Measurements from ENCODE around the gene WDR45B.

The WDR45B gene

DNA sequence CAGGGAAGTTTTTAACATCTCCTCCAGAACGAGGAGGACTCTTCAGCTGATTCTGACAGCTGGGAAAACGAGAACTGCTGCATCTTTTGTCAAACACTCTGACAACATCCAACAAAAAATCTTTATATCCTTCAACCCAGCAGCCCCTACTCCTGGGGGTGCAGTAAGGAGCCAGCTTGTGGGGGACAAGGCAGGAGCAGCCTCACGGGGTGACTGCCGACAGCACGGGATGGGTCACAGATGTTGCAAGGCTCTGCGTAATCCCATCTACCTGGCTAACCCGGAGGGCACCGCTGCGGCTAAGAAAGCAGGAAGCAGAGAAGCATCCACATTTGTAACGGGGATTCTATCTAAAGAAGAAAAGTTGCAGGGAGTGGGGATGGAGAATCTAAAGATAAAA is 28.6 kb downstream of the WDR45B start:
- no peak for DNase-seq

DNA sequence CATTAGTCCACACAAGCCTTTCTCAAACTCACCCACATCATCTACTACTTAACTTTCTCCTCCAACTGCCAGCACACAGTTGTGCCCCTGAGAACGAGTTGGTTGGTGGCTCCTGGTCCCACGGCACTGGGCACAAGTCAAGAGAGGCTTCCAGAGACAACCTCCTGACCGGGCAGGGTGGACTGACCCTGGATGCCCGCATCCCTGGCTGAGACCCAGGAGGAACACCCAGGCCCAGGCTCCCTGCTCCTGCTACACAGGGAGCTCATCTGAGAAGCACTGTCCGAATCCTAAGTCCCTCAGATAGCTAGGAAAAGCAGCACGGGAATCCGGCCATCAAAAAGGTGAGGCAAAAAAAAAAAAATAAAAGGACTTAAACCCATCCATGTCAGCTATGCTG is 29.0 kb downstream of the WDR45B start:
- no peak for DNase-seq

GRCh38 chr17:82616021-82616711 is 32.1 kb downstream of the WDR45B start:
- no peak for DNase-seq

DNA sequence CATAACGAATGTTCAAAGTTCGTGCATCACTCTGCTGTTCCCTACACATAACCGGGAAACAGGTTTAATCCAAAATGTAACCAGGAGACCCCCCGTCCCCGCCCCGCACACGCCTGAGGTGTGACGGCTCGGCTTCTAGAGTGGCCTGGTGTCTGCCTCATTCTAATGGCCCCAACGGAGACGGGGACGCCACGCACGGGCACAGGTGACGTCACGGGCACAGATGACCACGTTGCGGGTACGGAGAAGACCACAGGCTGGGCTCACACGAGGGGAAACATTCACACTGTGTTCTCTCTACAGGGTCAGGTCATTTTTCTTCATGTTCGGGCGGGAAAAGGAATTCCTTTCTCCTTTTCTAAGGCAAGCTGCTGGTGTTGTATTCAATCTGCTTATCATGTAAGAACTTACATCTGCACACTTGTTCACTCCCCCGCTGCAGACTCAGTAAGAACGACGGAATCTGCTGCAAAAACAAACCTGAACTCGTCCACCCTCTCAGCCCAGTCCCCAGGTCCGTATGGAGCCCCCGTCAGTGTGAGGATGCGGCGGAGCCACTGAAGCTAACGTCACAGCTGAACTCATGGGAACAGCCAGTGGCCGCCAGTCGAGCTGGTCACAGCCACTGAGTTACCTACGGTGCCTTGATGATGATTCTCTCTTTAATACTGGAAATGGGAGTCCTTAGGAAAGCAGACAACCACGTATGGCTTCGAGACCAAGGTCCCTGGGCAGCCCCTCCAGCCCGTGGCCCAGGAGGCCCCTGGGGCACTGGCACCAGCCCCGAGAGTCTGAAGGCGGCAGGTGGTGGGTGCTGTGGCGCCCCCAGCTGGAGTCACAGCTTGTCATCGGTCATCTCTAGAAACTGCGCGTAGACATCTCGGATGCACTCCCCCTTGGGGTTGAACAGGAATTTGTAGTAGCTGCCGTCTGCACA is 32.9 kb downstream of the WDR45B start:
- no peak for DNase-seq

DNA sequence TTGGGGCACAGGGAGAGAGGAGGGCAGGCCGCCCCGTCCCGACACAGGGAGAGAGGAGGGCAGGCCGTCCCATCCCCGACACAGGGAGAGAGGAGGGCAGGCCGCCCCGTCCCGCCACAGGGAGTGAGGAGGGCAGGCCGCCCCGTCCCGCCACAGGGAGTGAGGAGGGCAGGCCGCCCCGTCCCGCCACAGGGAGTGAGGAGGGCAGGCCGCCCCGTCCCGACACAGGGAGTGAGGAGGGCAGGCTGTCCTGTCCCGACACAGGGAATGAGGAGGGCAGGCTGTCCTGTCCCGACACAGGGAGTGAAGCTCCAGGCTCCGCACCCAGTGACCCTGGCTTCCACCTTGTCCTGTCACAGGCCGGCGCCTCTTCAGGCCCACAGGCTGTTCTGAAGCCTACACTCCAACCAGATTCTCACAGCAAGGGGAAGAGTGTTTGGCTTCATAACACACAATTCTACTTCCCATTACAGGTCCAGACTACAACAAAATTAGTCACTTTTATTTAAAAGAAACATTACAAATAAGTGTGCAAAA is 34.1 kb downstream of the WDR45B start:
- no peak for DNase-seq

- no peak for DNase-seq
These were observed 34.8 kb downstream of the WDR45B start for GRCh38 chr17:82613283-82614094.

DNA sequence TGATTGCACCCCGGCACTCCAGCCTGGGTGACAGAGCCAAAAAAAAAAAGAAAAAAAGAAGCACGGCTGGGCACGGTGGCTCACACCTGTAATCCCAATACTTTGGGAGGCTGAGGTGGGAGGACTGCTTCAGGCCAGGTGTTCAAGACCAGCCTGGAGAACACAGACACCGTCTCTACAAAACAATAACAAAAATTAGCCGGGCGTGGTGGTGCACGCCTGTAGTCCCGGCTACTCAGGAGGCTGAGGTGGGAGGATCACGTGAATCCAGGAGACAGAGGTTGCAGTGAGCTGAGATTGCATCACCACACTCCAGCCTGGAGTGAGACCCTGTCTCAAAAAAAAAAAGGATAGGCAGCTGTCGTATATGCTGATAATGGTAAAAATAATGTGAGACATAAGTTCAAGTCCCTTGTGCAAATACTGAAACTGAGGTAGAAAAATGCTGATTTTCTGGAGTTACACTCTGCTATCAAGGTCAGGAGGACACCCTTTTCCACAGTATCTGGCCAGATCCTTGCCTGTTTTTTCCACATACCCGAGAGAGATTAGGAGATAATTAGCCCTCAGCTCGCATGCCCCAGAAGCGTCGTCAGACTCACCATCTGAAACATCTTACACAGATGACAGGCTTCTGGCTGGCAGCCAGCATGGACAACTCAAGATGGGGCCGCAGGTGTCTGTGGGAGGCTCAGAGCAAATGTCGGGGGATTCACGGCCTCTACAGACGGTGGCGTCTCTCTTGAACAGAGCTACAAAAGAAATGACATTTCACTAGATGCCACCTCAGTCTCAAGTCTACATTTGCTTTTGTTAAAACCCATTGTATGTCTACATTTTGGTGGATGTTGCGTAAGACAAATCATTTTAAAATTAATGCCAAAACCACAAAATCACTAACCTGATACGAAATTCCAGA is 36.8 kb downstream of the WDR45B start:
- DNase-seq, result peak; percentile 16

GRCh38 chr17:82609655-82610054 is 38.6 kb downstream of the WDR45B start:
- no peak for DNase-seq

- no peak for DNase-seq
These were observed 39.4 kb downstream of the WDR45B start for GRCh38 chr17:82608816-82609215.

DNA sequence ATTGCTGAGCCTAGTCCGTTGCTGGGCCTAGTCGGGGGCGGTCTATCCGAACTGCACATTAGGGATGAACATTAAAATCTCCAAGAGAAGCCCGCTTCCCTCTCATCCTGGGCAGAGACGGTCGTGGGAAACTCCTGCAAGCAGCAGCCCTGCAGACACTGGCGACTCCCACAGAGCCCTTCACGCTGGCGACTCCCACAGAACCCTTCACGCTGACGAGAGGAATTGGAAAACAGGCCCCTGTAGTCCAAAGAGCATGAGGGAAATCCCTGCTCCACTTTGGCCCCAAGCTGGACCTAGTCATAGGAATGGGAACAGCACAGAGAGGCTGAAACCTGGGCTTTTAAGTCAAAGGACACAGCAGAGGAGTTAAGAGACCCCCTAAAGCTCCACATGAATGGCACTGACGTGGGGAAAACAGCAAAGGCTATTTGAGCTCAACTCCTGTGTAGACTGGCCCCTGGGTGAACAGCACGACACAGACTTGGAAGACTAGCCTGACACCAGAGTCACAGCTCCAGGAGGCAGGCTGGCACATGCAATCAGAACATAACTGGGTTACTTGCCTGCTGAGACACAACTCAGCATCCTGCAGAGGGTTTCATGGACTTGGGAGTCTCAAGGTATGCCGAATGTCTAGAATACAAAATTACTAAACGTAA is 42.2 kb downstream of the WDR45B start:
- no peak for DNase-seq

- no peak for DNase-seq
These were observed 43.7 kb downstream of the WDR45B start for GRCh38 chr17:82604532-82604931.

DNA sequence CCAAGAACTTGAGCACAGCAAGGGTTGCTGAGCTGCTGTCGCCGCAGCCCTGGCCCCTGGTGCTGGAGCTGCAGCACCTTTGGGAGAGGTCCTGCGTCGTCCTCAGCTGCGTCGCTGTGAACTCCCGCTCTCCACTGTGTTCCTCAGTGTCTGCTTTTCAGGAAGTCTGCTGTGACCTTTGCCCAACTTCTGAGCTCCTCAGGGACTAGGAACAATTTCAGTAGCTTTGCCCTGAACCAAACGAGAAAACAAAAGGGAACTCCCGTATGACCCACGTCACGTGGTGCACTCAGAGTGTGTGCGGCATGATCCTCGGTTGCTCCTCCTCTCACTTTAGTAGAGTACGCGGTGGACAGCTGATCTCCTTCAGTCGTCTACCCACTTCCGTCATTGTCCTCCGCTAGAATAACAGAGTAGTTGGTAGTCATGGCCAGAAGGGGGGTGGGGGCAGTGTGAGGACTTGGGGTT is 44.2 kb downstream of the WDR45B start:
- no peak for DNase-seq

GRCh38 chr17:82602986-82603710 is 45.1 kb downstream of the WDR45B start:
- DNase-seq, result no peak

DNA sequence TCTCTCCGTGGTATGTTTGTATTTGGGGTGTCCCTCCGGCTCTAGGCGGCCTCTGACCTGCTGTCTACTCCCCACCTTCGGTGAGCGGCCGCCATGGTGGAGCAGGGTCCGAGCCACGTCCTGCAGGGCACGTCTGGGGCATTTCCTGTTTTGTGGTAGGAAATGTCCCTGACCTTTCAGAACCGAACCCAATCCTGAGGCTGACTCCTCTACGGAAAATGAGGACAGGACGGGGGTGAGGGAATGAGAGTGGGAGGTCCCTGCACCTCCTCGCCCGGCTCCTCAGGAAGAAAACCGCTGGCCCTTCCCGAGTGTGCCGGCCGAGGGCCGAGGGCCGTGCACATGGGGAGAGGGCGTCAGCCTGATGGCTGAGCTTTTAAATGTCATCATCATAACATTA is 45.8 kb downstream of the WDR45B start:
- no peak for DNase-seq

- DNase-seq, result no peak
These were observed 46.7 kb downstream of the WDR45B start for GRCh38 chr17:82601447-82602000.

DNA sequence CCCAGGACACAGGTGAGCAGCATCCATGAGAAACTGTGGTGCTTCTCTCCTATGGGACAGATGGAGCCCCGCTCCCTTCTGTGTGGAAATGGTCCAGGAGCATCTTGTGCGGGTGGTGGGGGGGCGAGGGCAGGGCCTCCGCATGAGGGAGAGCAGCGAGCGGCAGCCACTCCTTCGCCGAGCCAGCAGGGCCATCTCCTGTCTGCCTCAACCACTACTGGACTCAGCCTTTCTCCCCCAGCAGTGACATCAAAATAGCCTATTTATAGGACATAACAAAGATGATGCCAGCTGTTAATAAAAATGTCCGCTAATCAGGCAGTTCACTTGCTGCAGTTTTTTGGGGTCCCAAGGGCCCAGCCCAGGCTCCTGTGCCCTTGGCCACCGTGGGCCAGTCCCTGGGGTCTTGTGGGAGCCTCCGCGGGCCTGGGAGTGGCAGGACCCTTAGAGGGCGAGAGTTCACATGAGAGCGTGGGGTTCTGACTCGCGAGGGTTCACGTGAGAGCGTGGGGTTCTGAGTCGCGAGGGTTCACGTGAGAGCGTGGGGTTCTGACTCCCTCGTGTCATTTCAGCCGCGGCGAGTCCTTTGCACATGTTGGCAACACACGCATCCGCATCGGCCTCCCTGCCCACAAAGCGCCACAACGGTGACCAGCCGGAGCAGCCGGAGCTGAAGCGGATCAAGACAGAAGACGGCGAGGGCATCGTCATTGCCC is 47.4 kb downstream of the WDR45B start:
- no peak for DNase-seq

DNA sequence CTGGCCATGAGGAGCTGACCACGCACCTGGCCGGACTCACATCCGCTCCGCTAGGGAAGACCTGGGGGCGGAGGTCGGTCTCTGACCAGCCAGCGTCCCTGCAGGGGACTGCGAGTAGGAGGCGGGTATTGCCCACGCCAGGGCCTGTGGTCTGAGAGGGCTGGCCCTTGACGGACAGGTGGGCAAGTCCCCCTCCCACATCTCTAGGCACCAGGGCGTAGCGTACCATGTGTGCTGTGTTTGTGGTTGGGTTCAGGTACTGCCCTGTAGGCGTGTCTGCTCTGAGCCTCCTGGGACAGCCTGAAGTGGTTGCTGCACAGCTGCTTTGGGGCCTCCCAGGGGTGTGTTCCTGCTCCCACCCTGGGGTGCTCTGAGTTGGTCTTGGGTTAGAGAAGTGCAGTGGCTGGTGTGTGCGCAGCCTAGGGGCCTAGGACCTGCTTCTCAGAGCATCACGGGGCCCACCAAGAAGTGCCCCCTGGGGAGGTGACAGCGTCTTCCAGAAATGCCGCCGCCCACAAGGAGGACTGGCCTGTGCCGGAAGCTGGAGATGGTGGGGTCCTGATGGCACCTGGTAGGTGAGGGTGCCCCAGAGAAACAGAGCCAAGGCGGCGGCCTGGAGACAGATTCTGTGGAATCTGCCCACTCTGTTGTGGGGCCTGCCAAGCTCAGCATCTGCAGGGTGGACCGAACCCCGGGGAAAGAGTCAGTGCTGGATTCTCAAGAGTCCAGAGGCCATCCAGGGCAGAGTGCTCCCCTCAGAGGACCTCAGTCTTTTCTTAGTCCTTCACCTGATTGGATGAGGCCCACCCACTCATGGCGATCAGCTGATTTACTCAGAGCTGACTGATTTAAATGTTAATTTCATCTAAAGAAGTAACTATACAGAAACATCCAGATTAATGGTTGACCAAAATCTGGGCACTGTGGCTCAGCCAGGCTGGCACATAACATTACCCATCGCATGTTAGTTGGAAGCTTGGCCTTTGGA is 48.3 kb downstream of the WDR45B start:
- DNase-seq, result no peak

Data from NCI-H446 treated with DMSO at 0.1 percent for 48 hours (cell line).